Measurements from ENCODE around the gene CDPF1. TPM values are rescaled to one million over a fixed set of nuclear protein-coding genes. Genes with fewer than 3 reads are reported as not detected.

The CDPF1 gene
- total and polyA plus RNA-seq, 2 of the 13 experiments (the other 11 are each of a cell fraction or from before 2014, with no cell fraction given), result 5.2 to 8.1 TPM

GRCh38 chr22:46256358-46256958 lies 6.4 kb upstream of the CDPF1 start (continued):
- no peak for TF ChIP-seq SRF (IDR thresholded peaks at IDR 0.05; ENCODE audit: low read depth, low read length)
- TF ChIP-seq PHF20 (CRISPR knock-in tag; IDR thresholded peaks at IDR 0.05), result no peak
- TF ChIP-seq HIC2 (CRISPR knock-in tag; IDR thresholded peaks at IDR 0.05; ENCODE audit: low read depth), result no peak
- no peak for TF ChIP-seq ETS1 (CRISPR knock-in tag; IDR thresholded peaks at IDR 0.05)
- no peak for TF ChIP-seq NONO (IDR thresholded peaks at IDR 0.05)
- TF ChIP-seq NONO (CRISPR knock-in tag; conservative IDR thresholded peaks at IDR 0.05), result no peak
- no peak for TF ChIP-seq KDM4B (CRISPR knock-in tag; IDR thresholded peaks at IDR 0.05)
- no peak for TF ChIP-seq PHF21A (CRISPR knock-in tag; IDR thresholded peaks at IDR 0.05)
- 0 out of 2 replicates have a peak, but pooled peaks have one; percentile 34 for TF ChIP-seq MAFF (IDR thresholded peaks at IDR 0.05; ENCODE audit: low read depth, low read length)
- TF ChIP-seq RARA (CRISPR knock-in tag; IDR thresholded peaks at IDR 0.05), result peak; percentile 22; the same call in 1 of the 2 replicates
- no peak for TF ChIP-seq ZC3H4 (CRISPR knock-in tag; IDR thresholded peaks at IDR 0.05; ENCODE audit: borderline replicate concordance)
- peak; percentile 51 for TF ChIP-seq FOXA3 (CRISPR knock-in tag; IDR thresholded peaks at IDR 0.05)
- TF ChIP-seq MAZ (IDR thresholded peaks at IDR 0.05; ENCODE audit: borderline replicate concordance, low read depth, low read length), result no peak
- no peak for TF ChIP-seq MAZ (CRISPR knock-in tag; IDR thresholded peaks at IDR 0.05; ENCODE audit: low read depth)
- TF ChIP-seq SUZ12 (IDR thresholded peaks at IDR 0.05; ENCODE audit: low read depth, low read length), result no peak
- no peak for TF ChIP-seq ZNF530 (CRISPR knock-in tag; IDR thresholded peaks at IDR 0.05; ENCODE audit: low read depth)
- no peak for TF ChIP-seq ZNF646 (CRISPR knock-in tag; IDR thresholded peaks at IDR 0.05)
- TF ChIP-seq ZNF772 (CRISPR knock-in tag; IDR thresholded peaks at IDR 0.05), result no peak
- TF ChIP-seq PLRG1 (conservative IDR thresholded peaks at IDR 0.05), result no peak
- TF ChIP-seq POGK (CRISPR knock-in tag; conservative IDR thresholded peaks at IDR 0.05), result no peak
- TF ChIP-seq ZNF878 (CRISPR knock-in tag; IDR thresholded peaks at IDR 0.05), result no peak

All from HepG2 (cell line).